Fibroblast of skin of left biceps (primary cell): Measurements from ENCODE around the gene IGFBPL1.
"Not testable (repeated sequence)": the region's sequence is repeated elsewhere in the genome, so short reads cannot be mapped to it uniquely, and the experiment has no call there.

ENCODE experiments used
- DNase-seq, 2 experiments: peaks; one replicate each; pipeline ENCODE4 v3.0.0-alpha.2; 2013; ENCODE audit warnings: low read depth in 2 of 2

IGFBPL1 gene

GRCh38 chr9:38380230-38380871 lies 43.9 kb downstream of the IGFBPL1 start:
- DNase-seq = no peak

DNA sequence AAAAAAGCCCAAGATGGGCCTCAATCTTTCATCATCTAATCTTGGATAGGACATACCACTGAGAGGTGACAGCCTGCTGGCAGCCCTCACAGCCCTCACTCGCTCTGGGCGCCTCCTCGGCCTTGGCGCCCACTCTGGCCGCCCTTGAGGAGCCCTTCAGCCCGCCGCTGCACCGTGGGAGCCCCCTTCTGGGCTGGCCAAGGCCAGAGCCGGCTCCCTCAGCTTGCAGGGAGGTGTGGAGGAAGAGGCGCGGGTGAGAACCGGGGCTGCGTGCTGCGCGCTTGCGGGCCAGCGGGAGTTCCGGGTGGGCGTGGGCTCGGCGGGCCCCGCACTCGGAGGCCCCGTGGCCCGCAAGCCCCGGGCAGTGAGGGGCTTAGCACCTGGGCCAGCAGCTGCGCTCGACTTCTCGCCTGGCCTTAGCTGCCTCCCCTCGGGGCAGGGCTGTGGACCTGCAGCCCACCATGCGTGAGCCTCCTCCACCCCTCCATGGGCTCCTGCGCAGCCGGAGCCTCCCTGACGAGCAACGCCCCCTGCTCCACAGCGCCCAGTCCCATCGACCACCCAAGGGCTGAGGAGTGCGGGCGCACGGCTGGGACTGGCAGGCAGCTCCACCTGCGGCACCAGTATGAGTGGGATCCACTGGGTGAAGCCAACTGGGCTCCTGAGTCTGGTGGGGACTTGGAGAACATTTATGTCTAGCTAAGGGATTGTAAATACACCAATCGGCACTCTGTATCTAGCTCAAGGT lies 46.7 kb downstream of the IGFBPL1 start:
- not testable (repeated sequence) for DNase-seq

DNA sequence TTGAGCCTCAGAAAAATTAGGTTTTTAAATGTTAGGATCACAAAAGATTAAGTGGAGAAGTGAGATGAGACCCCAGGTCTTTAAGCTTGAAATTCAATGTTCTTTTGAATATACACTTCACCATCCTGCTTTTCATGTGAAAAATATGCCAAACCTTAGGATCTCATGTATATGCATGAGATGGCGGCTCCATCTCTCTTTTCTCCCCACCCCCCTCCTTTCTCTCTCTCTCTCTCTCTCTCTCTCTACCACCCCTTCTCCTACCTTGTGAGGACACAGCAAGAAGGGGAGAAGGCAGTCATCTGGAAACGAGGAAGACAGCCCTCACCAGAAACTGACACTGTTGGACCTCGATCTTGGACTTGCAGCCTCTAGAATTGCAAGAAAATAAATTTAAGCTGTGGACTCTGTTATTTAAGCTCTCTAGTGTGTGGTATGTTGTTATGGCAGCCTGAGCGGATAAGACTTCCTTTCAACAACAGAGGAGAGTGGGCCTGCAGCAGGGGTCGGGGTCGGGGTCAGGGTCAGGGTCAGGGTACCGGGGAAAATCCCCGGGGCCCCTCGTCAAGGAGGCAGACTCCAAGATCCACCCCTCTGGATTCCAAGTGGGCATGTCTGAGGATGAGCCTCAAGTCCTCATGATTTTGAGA lies 48.1 kb downstream of the IGFBPL1 start:
- no peak for DNase-seq

GRCh38 chr9:38375572-38375963 lies 48.7 kb downstream of the IGFBPL1 start:
- no peak for DNase-seq

GRCh38 chr9:38374847-38375571 lies 49.2 kb downstream of the IGFBPL1 start:
- DNase-seq = no peak

GRCh38 chr9:38373679-38374078 lies 50.6 kb downstream of the IGFBPL1 start:
- no peak for DNase-seq

- DNase-seq = no peak
Observed at GRCh38 chr9:38372762-38373619, 51.3 kb downstream of the IGFBPL1 start.

DNA sequence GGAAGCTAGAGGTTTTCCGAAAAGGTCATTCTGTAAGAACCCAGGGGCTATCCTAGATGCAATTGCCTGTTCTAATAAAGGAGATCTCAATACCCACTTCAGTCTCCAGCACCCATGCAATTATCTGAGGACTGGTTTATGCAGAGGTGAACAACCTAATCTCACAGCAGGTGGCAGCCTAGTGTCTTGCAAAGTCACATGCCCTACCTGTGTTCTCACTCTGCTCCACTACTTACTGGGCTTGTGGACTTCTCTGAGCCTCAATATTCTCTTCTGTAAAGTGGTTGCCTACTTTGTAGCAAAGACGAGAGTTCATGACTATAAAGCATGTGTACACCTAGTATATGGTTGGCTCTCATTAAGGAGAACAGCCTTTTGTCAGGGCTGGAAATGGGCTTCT lies 52.8 kb downstream of the IGFBPL1 start:
- DNase-seq = no peak

DNA sequence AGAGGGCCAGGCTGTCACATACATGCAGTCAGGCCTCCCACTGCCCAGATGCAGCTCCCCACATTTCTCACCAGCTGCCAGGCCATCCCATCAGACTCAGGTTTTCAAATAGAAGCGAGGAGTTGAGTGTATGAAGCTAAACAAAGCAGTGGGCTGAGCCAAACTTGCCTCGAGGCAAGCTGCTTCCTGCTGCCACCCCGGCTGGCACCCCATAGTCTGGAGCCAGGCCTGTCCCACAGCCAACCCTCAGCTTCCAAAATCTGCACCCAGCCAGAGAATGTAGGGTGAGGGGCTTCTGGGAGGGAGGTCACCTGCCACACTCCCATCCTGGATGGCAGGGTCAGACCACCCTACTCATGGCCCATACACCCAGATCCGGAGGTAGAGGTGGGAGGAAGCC lies 54.1 kb downstream of the IGFBPL1 start:
- DNase-seq = no peak

DNA sequence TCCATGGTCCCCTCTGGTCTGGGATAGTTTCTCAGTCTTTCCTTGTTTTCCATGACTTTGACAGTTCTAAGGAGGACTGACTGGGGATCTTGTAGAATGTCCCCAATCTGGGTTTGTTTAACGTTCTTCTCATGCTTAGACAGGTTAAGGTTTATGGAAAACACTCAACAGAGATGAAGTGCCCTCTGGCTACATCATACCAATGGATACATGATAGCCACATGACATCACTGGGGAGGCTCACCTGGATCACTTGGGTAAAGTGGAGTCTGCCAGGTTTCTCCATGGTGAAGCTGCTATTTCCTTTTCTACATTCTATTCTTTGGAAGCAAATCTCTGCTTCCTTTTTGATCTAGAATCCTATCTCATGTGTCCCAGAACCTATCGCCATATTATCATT lies 55.5 kb downstream of the IGFBPL1 start:
- no peak for DNase-seq

- no peak for DNase-seq
Observed at GRCh38 chr9:38367898-38368297, 56.4 kb downstream of the IGFBPL1 start.

DNA sequence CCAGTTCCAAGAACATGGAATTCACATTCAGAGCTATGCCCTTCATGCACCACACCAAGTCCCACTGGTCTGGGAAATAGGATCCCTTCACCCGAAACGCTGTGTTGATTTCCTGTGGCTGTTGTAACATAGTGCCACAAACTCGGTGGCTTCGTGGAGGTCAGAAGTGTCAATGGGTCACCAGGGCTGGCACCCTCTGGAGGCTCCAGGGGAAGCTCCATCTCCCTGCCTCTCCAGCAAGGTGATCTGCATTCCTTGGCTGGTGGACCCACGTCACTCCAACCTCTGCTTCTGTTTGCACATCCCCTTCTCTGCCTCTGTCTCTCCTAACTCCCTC lies 60.7 kb downstream of the IGFBPL1 start:
- DNase-seq = no peak

DNA sequence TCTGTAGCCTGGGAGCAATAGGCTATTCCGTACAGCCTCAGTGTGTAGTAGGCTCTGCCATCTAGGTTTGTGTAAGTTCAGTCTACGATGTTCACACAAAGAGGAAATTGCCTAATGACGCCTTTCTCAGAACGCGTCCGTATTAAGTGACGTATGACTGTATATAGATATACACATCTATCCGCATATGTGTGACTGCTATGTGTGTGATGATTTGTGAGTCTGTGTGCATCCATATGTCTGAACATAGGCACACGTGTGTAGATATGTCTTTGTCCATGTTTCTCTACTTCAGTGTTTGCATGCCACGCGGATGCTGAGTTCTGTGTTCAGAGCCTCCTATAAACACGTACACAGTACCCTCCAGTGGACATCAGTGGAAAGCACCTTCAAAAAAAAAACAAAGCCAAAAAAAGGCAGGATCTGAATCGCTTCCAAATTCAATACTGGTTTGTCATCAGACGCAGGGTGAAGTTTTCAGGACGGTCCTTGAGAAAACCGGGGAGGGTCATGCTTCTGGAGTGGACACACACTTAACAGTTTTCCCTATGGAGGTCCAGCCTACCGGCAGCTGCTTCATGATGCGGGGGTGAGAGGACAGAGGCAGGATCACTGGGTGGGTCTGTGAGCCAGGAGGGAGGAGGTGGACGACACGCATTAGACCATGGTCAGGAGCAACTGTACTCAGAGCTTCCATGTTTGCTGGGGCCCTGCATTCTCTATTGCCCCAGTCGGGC lies 61.2 kb downstream of the IGFBPL1 start:
- peak; percentile 61 to 64 for DNase-seq

DNA sequence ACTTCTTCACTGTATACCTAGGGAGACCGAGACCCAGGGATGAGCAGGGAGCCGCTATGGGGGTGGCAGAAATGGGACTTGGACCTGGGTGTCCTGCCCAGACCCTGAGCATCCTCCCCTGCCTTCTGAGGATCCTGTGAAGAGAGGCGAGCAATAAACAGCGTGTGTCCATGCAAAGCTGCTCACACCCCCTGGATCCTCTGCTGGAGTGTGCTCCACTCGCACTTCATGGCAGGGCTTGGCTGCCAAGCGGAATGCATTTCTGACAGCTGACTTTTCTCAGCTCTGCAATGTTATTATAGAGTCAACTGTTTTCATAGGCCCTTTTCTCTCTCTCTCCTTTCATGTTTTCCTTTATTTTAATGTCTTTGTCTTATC lies 62.8 kb downstream of the IGFBPL1 start:
- DNase-seq = no peak

- DNase-seq = no peak
Observed at GRCh38 chr9:38360839-38361472, 63.3 kb downstream of the IGFBPL1 start.

- no peak for DNase-seq
Observed at GRCh38 chr9:38359689-38360385, 64.4 kb downstream of the IGFBPL1 start.

DNA sequence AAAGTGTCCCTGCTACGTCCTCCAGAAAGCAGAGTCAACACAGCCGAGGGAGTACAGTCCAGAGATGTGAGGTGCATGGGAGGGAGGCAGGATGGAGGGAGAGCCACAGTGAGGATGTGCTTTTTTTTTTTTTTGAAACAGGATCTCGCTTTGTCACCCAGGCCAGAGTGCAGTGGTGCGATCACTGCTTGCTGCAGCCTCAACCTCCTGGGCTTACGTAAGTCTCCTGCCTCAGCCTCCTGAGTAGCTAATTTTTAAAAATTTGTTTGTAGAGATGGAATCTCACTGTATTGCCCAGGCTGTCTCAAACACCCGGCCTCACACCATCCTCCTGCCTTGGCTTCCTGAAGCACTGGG lies 65.0 kb downstream of the IGFBPL1 start:
- no peak for DNase-seq

- DNase-seq = no peak
Observed at GRCh38 chr9:38358390-38359296, 65.6 kb downstream of the IGFBPL1 start.
